Left ventricle myocardium superior (tissue), 1 donor: ENCODE measurements around the gene KLHL35. TPM values are rescaled to one million over a fixed set of nuclear protein-coding genes. Genes with fewer than 3 reads are reported as not detected.

ENCODE experiments used
- ATAC-seq: fragments of 200-7000 bp; cut with Tn5 transposase; one replicate; pipeline ENCODE4 v1.9.1; 2020; ENCODE audit warnings: mild to moderate bottlenecking, moderate library complexity
- DNase-seq: peaks from one replicate; pipeline ENCODE4 v3.0.0-alpha.2; 2020
- intact Hi-C: fragments of 100-400 bp; cut with micrococcal nuclease; formaldehyde crosslinking; loops from one replicate; pipeline ENCODE4 v1.11.0; 2022
- total RNA-seq: library from RNA; stranded (reverse); fragmentation: NEBNext Ultra II Directional; extraction: Animal tissue kit (Norgen Biotek cat#: 25700); gene quantifications from one replicate; pipeline ENCODE4 v1.2.1, GENCODE V29; 2021
- donor health status: DM: no; HTN: yes; CAD: no; lungs with severe emphysema.

KLHL35 gene
- total RNA-seq, 1 donor from 2014 or later: 0.89 TPM

- no peak for ATAC-seq
- intact Hi-C loops: no loop called here
Observed at GRCh38 chr11:75449271-75449670, 16.3 kb upstream of the KLHL35 start.

GRCh38 chr11:75447415-75447814 lies 14.4 kb upstream of the KLHL35 start:
- no peak for DNase-seq
- no peak for ATAC-seq
- intact Hi-C loops: no loop called here

More at GRCh38 chr11:75449271-75449670, 16.3 kb upstream of the KLHL35 start:
- DNase-seq: no peak

- ATAC-seq (peak; percentile 68), DNase-seq (peak; percentile 82)
- intact Hi-C loops: no loop called here
Observed at GRCh38 chr11:75445315-75445953, 12.4 kb upstream of the KLHL35 start.

GRCh38 chr11:75443043-75443442 lies 10.0 kb upstream of the KLHL35 start:
- ATAC-seq (no peak), DNase-seq (no peak)
- intact Hi-C loops: loop anchor here (2.0 kb wide), 1 partner anchor 90 kb away; no protein-coding TSS in a partner anchor

GRCh38 chr11:75442161-75442885 lies 9.3 kb upstream of the KLHL35 start:
- ATAC-seq (no peak), DNase-seq (no peak)
- intact Hi-C loops: loop anchor here (2.0 kb wide), 1 partner anchor 90 kb away; no protein-coding TSS in a partner anchor

- DNase-seq: peak; percentile 54
- ATAC-seq: peak; percentile 81
- intact Hi-C loops: loop anchor here (2.0 kb wide), 1 partner anchor 91 kb away; no protein-coding TSS in a partner anchor
Observed at GRCh38 chr11:75441804-75442132, 8.8 kb upstream of the KLHL35 start.

- no peak for ATAC-seq
- intact Hi-C loops: no loop called here
- no peak for DNase-seq
Observed at GRCh38 chr11:75440960-75441803, 8.2 kb upstream of the KLHL35 start.

- DNase-seq (no peak), ATAC-seq (no peak)
- intact Hi-C loops: no loop called here
Observed at GRCh38 chr11:75439495-75440120, 6.6 kb upstream of the KLHL35 start.

GRCh38 chr11:75439026-75439425 lies 6.0 kb upstream of the KLHL35 start:
- DNase-seq (no peak), ATAC-seq (no peak)
- intact Hi-C loops: no loop called here

GRCh38 chr11:75437966-75438659 lies 5.1 kb upstream of the KLHL35 start:
- intact Hi-C loops: no loop called here
- no peak for ATAC-seq

GRCh38 chr11:75436806-75437205 lies 3.8 kb upstream of the KLHL35 start:
- no peak for ATAC-seq
- intact Hi-C loops: no loop called here
- no peak for DNase-seq

More at GRCh38 chr11:75437966-75438659, 5.1 kb upstream of the KLHL35 start:
- DNase-seq: no peak

GRCh38 chr11:75435571-75435925 lies 2.5 kb upstream of the KLHL35 start:
- no peak for DNase-seq
- ATAC-seq: no peak
- intact Hi-C loops: no loop called here

GRCh38 chr11:75434886-75435570 lies 2.0 kb upstream of the KLHL35 start:
- no peak for DNase-seq
- ATAC-seq: no peak
- intact Hi-C loops: no loop called here

- intact Hi-C loops: no loop called here
- ATAC-seq (no peak), DNase-seq (no peak)
Observed at GRCh38 chr11:75434051-75434450, 1.0 kb upstream of the KLHL35 start.

GRCh38 chr11:75433443-75433842 lies 440 bp upstream of the KLHL35 start:
- DNase-seq (no peak), ATAC-seq (no peak)
- intact Hi-C loops: no loop called here

GRCh38 chr11:75431533-75432525 lies 1.2 kb downstream of the KLHL35 start:
- DNase-seq (no peak), ATAC-seq (no peak)
- intact Hi-C loops: no loop called here
